Progenitor cell of endocrine pancreas (in vitro differentiated cells): Measurements from ENCODE around the gene PPA2. TPM values are rescaled to one million over a fixed set of nuclear protein-coding genes. Genes with fewer than 3 reads are reported as not detected.

ENCODE experiments used
- DNase-seq: peaks from one replicate; pipeline ENCODE4 v3.0.0; 2021; ENCODE audit warnings: low spot score; ENCODE audit not compliant: unreplicated experiment
- H3K27ac Mint-ChIP-seq: 2 replicates; pipeline ENCODE4 v1.8.0; 2021; ENCODE audit warnings: mild to moderate bottlenecking, moderate library complexity, mixed read lengths
- H3K27me3 Mint-ChIP-seq: 2 replicates; pipeline ENCODE4 v1.8.0; 2021; ENCODE audit warnings: mixed read lengths
- H3K36me3 Mint-ChIP-seq: 2 replicates; pipeline ENCODE4 v1.8.0; 2022; ENCODE audit warnings: mixed read lengths; ENCODE audit not compliant: insufficient read depth
- H3K4me1 Mint-ChIP-seq: 2 replicates; pipeline ENCODE4 v1.8.0; 2021; ENCODE audit warnings: low read depth, mixed read lengths
- H3K4me3 Mint-ChIP-seq: 2 replicates; pipeline ENCODE4 v1.8.0; 2021; ENCODE audit warnings: low read depth, mild to moderate bottlenecking, moderate library complexity, mixed read lengths
- H3K9me3 Mint-ChIP-seq: 2 replicates; pipeline ENCODE4 v1.8.0; 2021; ENCODE audit warnings: low read depth, mixed read lengths
- CTCF ChIP-seq: fragments of 200-600 bp; sonication (generic); IDR thresholded peaks from one replicate; pipeline ENCODE4 v1.5.0; 2021; ENCODE audit warnings: antibody characterized with exemption, mild to moderate bottlenecking; ENCODE audit not compliant: unreplicated experiment
- total RNA-seq: library from RNA; stranded (reverse); gene quantifications from 2 replicates; pipeline ENCODE4 v1.2.1, GENCODE V29; 2021

PPA2 gene
- total RNA-seq, 1 donor from 2014 or later = 83.6 TPM

- Mint-ChIP-seq H3K9me3 (no peaks in the 10 kb centered on the region), H3K4me3 (no peak overlapping the region), H3K4me1 (no peaks in the 10 kb centered on the region), H3K27ac (no peak overlapping the region), H3K36me3 (no peaks in the 10 kb centered on the region), H3K27me3 (no peaks in the 10 kb centered on the region)
- DNase-seq = no peak
- no peak for TF ChIP-seq CTCF
These were observed 30.9 kb upstream of the PPA2 start for GRCh38 chr4:105504744-105505143.

- no peak for TF ChIP-seq CTCF
- H3K4me3 Mint-ChIP-seq = no peak overlapping the region
- H3K36me3 Mint-ChIP-seq = no peaks in the 10 kb centered on the region
- H3K27ac Mint-ChIP-seq = no peak overlapping the region
- H3K4me1 Mint-ChIP-seq = no peaks in the 10 kb centered on the region
- no peaks in the 10 kb centered on the region for H3K9me3 Mint-ChIP-seq
- H3K27me3 Mint-ChIP-seq = no peaks in the 10 kb centered on the region
- no peak for DNase-seq
These were observed 29.6 kb upstream of the PPA2 start for GRCh38 chr4:105503484-105503883.

- TF ChIP-seq CTCF = no peak
- DNase-seq = no peak
- peaks cover 11% of the 10 kb centered on the region for H3K9me3 Mint-ChIP-seq
- no peak overlapping the region for H3K4me3 Mint-ChIP-seq
- no peak overlapping the region for H3K27ac Mint-ChIP-seq
- H3K27me3 Mint-ChIP-seq = no peaks in the 10 kb centered on the region
- H3K4me1 Mint-ChIP-seq = no peaks in the 10 kb centered on the region
- H3K36me3 Mint-ChIP-seq = no peaks in the 10 kb centered on the region
These were observed 23.0 kb upstream of the PPA2 start for GRCh38 chr4:105496899-105497298.

GRCh38 chr4:105495667-105496066, 21.8 kb upstream of the PPA2 start:
- H3K4me3 Mint-ChIP-seq = no peak overlapping the region
- H3K36me3 Mint-ChIP-seq = no peaks in the 10 kb centered on the region
- H3K4me1 Mint-ChIP-seq = no peaks in the 10 kb centered on the region
- H3K27ac Mint-ChIP-seq = no peak overlapping the region
- DNase-seq = no peak
- H3K27me3 Mint-ChIP-seq = no peaks in the 10 kb centered on the region
- no peak for TF ChIP-seq CTCF
- peaks cover 11% of the 10 kb centered on the region for H3K9me3 Mint-ChIP-seq

GRCh38 chr4:105490523-105490922, 16.7 kb upstream of the PPA2 start:
- Mint-ChIP-seq H3K9me3 (peaks cover 14% of the 10 kb centered on the region), H3K4me1 (no peaks in the 10 kb centered on the region), H3K36me3 (no peaks in the 10 kb centered on the region), H3K4me3 (no peak overlapping the region), H3K27ac (no peak overlapping the region), H3K27me3 (no peaks in the 10 kb centered on the region)
- TF ChIP-seq CTCF = no peak
- DNase-seq = no peak
